WTC11 (cell line): Measurements from ENCODE around the gene CXorf38.

Experiments used
- E2F1 ChIP-seq: sonication (generic); formaldehyde crosslinking; IDR thresholded peaks from 2 replicates; pipeline ENCODE4 v1.8.0; 2022; ENCODE audit warnings: mild to moderate bottlenecking, missing genetic modification reagents
- FOXP1 ChIP-seq: sonication (generic); formaldehyde crosslinking; IDR thresholded peaks from 2 replicates; pipeline ENCODE4 v1.8.0; 2022; ENCODE audit warnings: missing genetic modification reagents, mild to moderate bottlenecking, moderate library complexity, borderline replicate concordance
- MAX ChIP-seq: sonication (generic); formaldehyde crosslinking; IDR thresholded peaks from 2 replicates; pipeline ENCODE4 v1.8.0; 2022; ENCODE audit warnings: mild to moderate bottlenecking, missing genetic modification reagents
- MYBL2 ChIP-seq: sonication (generic); formaldehyde crosslinking; IDR thresholded peaks from 2 replicates; pipeline ENCODE4 v1.8.1; 2023; ENCODE audit warnings: mild to moderate bottlenecking, moderate library complexity, missing genetic modification reagents
- NR2C2 ChIP-seq: sonication (generic); formaldehyde crosslinking; IDR thresholded peaks from 2 replicates; pipeline ENCODE4 v1.8.0; 2022; ENCODE audit warnings: mild to moderate bottlenecking, missing genetic modification reagents
- SMAD3 ChIP-seq: sonication (generic); formaldehyde crosslinking; IDR thresholded peaks from 2 replicates; pipeline ENCODE4 v1.8.0; 2022; ENCODE audit warnings: missing genetic modification reagents, mild to moderate bottlenecking, borderline replicate concordance
- TCF7 ChIP-seq: sonication (generic); formaldehyde crosslinking; IDR thresholded peaks from 2 replicates; pipeline ENCODE4 v1.8.0; 2022; ENCODE audit warnings: mild to moderate bottlenecking, low read depth, missing genetic modification reagents, moderate library complexity
- TF ChIP-seq, protein P1 (sequence below): sonication (generic); formaldehyde crosslinking; IDR thresholded peaks from 2 replicates; pipeline ENCODE4 v1.8.1; 2023; ENCODE audit warnings: mild to moderate bottlenecking, missing genetic modification reagents, moderate library complexity
- TF ChIP-seq, protein P2 (sequence below): fragments of 200-600 bp; IDR thresholded peaks from 2 replicates; pipeline ENCODE4 v1.8.0; 2022; ENCODE audit warnings: antibody characterized with exemption

- TF ChIP-seq NR2C2 (CRISPR knock-in tag) (no peak), E2F1 (CRISPR knock-in tag) (no peak), MAX (CRISPR knock-in tag) (no peak), TCF7 (CRISPR knock-in tag) (no peak), MYBL2 (CRISPR knock-in tag) (no peak), SMAD3 (CRISPR knock-in tag) (no peak), FOXP1 (CRISPR knock-in tag) (no peak)
- TF ChIP-seq, protein P1, sequence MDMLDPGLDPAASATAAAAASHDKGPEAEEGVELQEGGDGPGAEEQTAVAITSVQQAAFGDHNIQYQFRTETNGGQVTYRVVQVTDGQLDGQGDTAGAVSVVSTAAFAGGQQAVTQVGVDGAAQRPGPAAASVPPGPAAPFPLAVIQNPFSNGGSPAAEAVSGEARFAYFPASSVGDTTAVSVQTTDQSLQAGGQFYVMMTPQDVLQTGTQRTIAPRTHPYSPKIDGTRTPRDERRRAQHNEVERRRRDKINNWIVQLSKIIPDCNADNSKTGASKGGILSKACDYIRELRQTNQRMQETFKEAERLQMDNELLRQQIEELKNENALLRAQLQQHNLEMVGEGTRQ: no peak
- TF ChIP-seq, protein P2, sequence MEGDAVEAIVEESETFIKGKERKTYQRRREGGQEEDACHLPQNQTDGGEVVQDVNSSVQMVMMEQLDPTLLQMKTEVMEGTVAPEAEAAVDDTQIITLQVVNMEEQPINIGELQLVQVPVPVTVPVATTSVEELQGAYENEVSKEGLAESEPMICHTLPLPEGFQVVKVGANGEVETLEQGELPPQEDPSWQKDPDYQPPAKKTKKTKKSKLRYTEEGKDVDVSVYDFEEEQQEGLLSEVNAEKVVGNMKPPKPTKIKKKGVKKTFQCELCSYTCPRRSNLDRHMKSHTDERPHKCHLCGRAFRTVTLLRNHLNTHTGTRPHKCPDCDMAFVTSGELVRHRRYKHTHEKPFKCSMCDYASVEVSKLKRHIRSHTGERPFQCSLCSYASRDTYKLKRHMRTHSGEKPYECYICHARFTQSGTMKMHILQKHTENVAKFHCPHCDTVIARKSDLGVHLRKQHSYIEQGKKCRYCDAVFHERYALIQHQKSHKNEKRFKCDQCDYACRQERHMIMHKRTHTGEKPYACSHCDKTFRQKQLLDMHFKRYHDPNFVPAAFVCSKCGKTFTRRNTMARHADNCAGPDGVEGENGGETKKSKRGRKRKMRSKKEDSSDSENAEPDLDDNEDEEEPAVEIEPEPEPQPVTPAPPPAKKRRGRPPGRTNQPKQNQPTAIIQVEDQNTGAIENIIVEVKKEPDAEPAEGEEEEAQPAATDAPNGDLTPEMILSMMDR: no peak
These were observed 64.5 kb downstream of the CXorf38 start for GRCh38 chrX:40582811-40583210.
